GM12864 (cell line): ENCODE data around the gene SLIT1.

Experiments
- DNase-seq: peaks from one replicate; pipeline ENCODE4 v3.0.0-alpha.2; 2011; ENCODE audit warnings: low read depth
- H3K4me3 ChIP-seq: 2 replicates; pipeline ENCODE4 v1.5.1; 2011; ENCODE audit warnings: mild to moderate bottlenecking, low read depth, low read length, control low read depth
- CTCF ChIP-seq: IDR thresholded peaks from 2 replicates; pipeline ENCODE4 v1.5.1; 2011; ENCODE audit warnings: low read depth, mild to moderate bottlenecking, moderate library complexity, low read length, control low read depth, inconsistent platforms; ENCODE audit errors: missing control alignments

The SLIT1 gene

GRCh38 chr10:97228130-97228774 lies 42.5 kb upstream of the SLIT1 start:
- no peak for TF ChIP-seq CTCF
- no peak overlapping the region for H3K4me3 ChIP-seq
- no peak for DNase-seq

- no peak overlapping the region for H3K4me3 ChIP-seq
- TF ChIP-seq CTCF = no peak
- DNase-seq = no peak
These were observed 40.6 kb upstream of the SLIT1 start for GRCh38 chr10:97226398-97226797.

- no peak for TF ChIP-seq CTCF
- DNase-seq = no peak
These were observed 39.0 kb upstream of the SLIT1 start for GRCh38 chr10:97224483-97225435.

GRCh38 chr10:97222326-97222961 lies 36.7 kb upstream of the SLIT1 start:
- H3K4me3 ChIP-seq = no peak overlapping the region
- DNase-seq = no peak
- TF ChIP-seq CTCF = no peak

More at GRCh38 chr10:97224483-97225435, 39.0 kb upstream of the SLIT1 start:
- H3K4me3 ChIP-seq = no peak overlapping the region

GRCh38 chr10:97220355-97220754 lies 34.6 kb upstream of the SLIT1 start:
- DNase-seq = no peak
- no peak overlapping the region for H3K4me3 ChIP-seq
- TF ChIP-seq CTCF = no peak

- TF ChIP-seq CTCF = no peak
- H3K4me3 ChIP-seq = no peak overlapping the region
- no peak for DNase-seq
These were observed 31.5 kb upstream of the SLIT1 start for GRCh38 chr10:97217299-97217698.
